PFSK-1 (cell line): ENCODE results near the gene KCNC3.

Source experiments
- POLR2AphosphoS5 ChIP-seq: IDR thresholded peaks from 2 replicates; pipeline ENCODE4 v1.6.1; 2012; ENCODE audit warnings: low read depth, mild to moderate bottlenecking, control low read depth, low read length, moderate library complexity
- TF ChIP-seq, protein P1 (sequence below), 2 experiments: IDR thresholded peaks; 2 replicates each; pipeline versions ENCODE4 v1.6.1 to v1.8.0; 2011 to 2012; ENCODE audit warnings: low read depth in 2 of 2, low read length in 2 of 2, control low read depth in 1 of 2, inconsistent platforms in 1 of 2, mild to moderate bottlenecking in 1 of 2, moderate library complexity in 1 of 2; ENCODE audit not compliant: insufficient read depth in 1 of 2

DNA sequence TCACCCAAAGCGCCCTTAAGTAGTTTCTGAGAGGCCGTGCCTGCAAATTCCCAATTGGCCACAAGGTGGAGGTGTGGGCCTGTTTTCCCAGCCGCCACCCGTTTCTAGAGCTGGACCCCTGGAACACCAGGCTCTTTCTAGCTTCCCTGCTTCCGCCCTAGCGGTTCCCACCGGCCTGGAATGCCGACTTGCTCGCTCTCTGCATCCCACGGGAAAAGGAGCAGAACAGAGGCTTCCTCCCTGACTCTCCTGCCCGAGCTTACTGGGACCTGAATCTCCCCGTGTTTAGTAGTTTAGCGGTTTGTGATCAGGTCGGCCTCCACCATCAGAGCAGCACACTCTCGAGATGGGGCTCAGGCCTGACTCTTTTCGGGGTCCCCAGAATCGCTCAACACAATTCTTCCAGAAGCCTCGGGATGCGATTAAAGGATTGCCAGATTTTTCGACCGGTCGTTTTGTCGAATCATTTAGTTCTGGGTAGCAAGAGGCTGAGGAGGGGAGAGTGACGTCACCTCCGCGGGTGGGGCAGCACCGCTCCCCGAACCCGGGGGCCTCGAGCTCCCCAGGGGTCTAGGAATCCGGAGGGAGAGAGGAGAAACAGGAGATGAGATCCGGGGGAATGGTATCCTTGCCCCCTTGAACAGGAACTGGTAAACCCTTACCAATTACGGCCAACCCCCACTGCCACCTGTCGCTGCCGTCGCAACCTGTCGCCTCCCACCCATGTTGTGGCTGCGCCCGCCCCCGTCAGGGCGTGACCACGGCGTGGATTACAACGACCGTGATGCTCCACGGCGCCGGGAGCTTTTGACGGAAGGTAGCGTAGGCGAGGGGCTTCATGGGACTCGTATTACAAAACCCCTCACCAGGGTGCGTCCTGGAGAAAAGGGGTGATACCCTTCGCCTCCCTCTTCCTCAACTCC lies 28.3 kb upstream of the KCNC3 start:
- TF ChIP-seq, protein P1, sequence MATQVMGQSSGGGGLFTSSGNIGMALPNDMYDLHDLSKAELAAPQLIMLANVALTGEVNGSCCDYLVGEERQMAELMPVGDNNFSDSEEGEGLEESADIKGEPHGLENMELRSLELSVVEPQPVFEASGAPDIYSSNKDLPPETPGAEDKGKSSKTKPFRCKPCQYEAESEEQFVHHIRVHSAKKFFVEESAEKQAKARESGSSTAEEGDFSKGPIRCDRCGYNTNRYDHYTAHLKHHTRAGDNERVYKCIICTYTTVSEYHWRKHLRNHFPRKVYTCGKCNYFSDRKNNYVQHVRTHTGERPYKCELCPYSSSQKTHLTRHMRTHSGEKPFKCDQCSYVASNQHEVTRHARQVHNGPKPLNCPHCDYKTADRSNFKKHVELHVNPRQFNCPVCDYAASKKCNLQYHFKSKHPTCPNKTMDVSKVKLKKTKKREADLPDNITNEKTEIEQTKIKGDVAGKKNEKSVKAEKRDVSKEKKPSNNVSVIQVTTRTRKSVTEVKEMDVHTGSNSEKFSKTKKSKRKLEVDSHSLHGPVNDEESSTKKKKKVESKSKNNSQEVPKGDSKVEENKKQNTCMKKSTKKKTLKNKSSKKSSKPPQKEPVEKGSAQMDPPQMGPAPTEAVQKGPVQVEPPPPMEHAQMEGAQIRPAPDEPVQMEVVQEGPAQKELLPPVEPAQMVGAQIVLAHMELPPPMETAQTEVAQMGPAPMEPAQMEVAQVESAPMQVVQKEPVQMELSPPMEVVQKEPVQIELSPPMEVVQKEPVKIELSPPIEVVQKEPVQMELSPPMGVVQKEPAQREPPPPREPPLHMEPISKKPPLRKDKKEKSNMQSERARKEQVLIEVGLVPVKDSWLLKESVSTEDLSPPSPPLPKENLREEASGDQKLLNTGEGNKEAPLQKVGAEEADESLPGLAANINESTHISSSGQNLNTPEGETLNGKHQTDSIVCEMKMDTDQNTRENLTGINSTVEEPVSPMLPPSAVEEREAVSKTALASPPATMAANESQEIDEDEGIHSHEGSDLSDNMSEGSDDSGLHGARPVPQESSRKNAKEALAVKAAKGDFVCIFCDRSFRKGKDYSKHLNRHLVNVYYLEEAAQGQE (IDR thresholded peaks at IDR 0.05; ENCODE audit: insufficient read depth in 1 of 2, low read depth in 2 of 2, low read length in 2 of 2), result no peak
- no peak for TF ChIP-seq POLR2AphosphoS5
